Progenitor cell of endocrine pancreas (in vitro differentiated cells): ENCODE results near the gene LGALS14. TPM values are rescaled to one million over a fixed set of nuclear protein-coding genes. Genes with fewer than 3 reads are reported as not detected.

Experiments used
- DNase-seq: peaks from one replicate; pipeline ENCODE4 v3.0.0; 2021; ENCODE audit warnings: low spot score; ENCODE audit not compliant: unreplicated experiment
- H3K27ac Mint-ChIP-seq: 2 replicates; pipeline ENCODE4 v1.8.0; 2021; ENCODE audit warnings: mild to moderate bottlenecking, moderate library complexity, mixed read lengths
- H3K27me3 Mint-ChIP-seq: 2 replicates; pipeline ENCODE4 v1.8.0; 2021; ENCODE audit warnings: mixed read lengths
- H3K36me3 Mint-ChIP-seq: 2 replicates; pipeline ENCODE4 v1.8.0; 2022; ENCODE audit warnings: mixed read lengths; ENCODE audit not compliant: insufficient read depth
- H3K4me1 Mint-ChIP-seq: 2 replicates; pipeline ENCODE4 v1.8.0; 2021; ENCODE audit warnings: low read depth, mixed read lengths
- H3K4me3 Mint-ChIP-seq: 2 replicates; pipeline ENCODE4 v1.8.0; 2021; ENCODE audit warnings: low read depth, mild to moderate bottlenecking, moderate library complexity, mixed read lengths
- H3K9me3 Mint-ChIP-seq: 2 replicates; pipeline ENCODE4 v1.8.0; 2021; ENCODE audit warnings: low read depth, mixed read lengths
- CTCF ChIP-seq: fragments of 200-600 bp; sonication (generic); IDR thresholded peaks from one replicate; pipeline ENCODE4 v1.5.0; 2021; ENCODE audit warnings: antibody characterized with exemption, mild to moderate bottlenecking; ENCODE audit not compliant: unreplicated experiment
- total RNA-seq: library from RNA; stranded (reverse); gene quantifications from 2 replicates; pipeline ENCODE4 v1.2.1, GENCODE V29; 2021

The LGALS14 gene
- total RNA-seq, 1 donor from 2014 or later: not detected

GRCh38 chr19:39754544-39754943 lies 50.3 kb downstream of the LGALS14 start:
- no peak overlapping the region for H3K27ac Mint-ChIP-seq
- H3K4me3 Mint-ChIP-seq: no peak overlapping the region
- DNase-seq: no peak
- H3K36me3 Mint-ChIP-seq: no peaks in the 10 kb centered on the region
- peaks cover 28% of the 10 kb centered on the region for H3K27me3 Mint-ChIP-seq
- no peak for TF ChIP-seq CTCF
- H3K4me1 Mint-ChIP-seq: no peaks in the 10 kb centered on the region
- no peaks in the 10 kb centered on the region for H3K9me3 Mint-ChIP-seq

DNA sequence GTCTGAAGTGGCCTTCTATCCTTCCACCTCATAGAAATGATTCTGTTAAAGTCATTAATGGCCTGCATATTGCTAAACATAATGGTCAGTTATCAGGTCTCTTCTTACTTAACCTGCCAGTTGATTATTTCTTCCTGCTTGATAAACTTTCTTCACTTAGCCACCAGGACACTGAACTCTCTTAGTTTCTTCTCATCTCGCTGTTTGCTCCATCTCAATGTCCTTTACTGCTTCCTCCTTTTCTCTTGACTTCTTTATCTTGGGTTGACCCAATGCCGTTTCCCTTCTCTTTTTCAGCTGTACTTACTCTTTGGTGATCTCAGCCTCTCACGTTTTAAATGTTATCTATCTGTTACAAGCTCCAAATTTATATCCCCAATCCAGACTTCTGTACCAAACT lies 50.7 kb downstream of the LGALS14 start:
- H3K4me3 Mint-ChIP-seq: no peak overlapping the region
- H3K27me3 Mint-ChIP-seq: peaks cover 30% of the 10 kb centered on the region
- no peak for TF ChIP-seq CTCF
- H3K4me1 Mint-ChIP-seq: no peaks in the 10 kb centered on the region
- H3K9me3 Mint-ChIP-seq: no peaks in the 10 kb centered on the region
- H3K36me3 Mint-ChIP-seq: no peaks in the 10 kb centered on the region
- no peak for DNase-seq
- no peak overlapping the region for H3K27ac Mint-ChIP-seq

Other genes with a start within 250 kb of the LGALS14 start
- gene TIMM50, start 223.6 kb upstream of the LGALS14 start, total RNA-seq: 79.3 TPM in 2 replicates
- gene DLL3, start 205.5 kb upstream of the LGALS14 start, total RNA-seq: 0.93 and 1.1 TPM in 2 replicates
- gene SELENOV, start 189.3 kb upstream of the LGALS14 start, total RNA-seq: 5.1 and 6.5 TPM in 2 replicates
- gene EID2B, start 171.6 kb upstream of the LGALS14 start, total RNA-seq: 1.8 and 2.0 TPM in 2 replicates
- 21.0 and 24.1 TPM in 2 replicates for gene EID2, start 164.3 kb upstream of the LGALS14 start, total RNA-seq
- gene LGALS13, start 102.0 kb upstream of the LGALS14 start, total RNA-seq: not detected in 2 replicates
- gene LGALS16, start 48.6 kb upstream of the LGALS14 start, total RNA-seq: not detected in 2 replicates
- not detected in 2 replicates for gene CLC, start 33.5 kb downstream of the LGALS14 start, total RNA-seq
- gene LEUTX, start 74.4 kb downstream of the LGALS14 start, total RNA-seq: not detected in 2 replicates
- gene DYRK1B, start 129.7 kb downstream of the LGALS14 start, total RNA-seq: 80.7 and 90.7 TPM in 2 replicates
- gene FBL, start 141.9 kb downstream of the LGALS14 start, total RNA-seq: 250 and 271 TPM in 2 replicates
- 0.80 and 1.2 TPM in 2 replicates for gene FCGBP, start 230.2 kb downstream of the LGALS14 start, total RNA-seq